Measurements from ENCODE around the gene ADCY3. TPM values are rescaled to one million over a fixed set of nuclear protein-coding genes. Genes with fewer than 3 reads are reported as not detected.

Gene ADCY3
- polyA plus RNA-seq, 1 donor (not counting 4 experiments of a cell fraction or from before 2014, with no cell fraction given): 33.2 TPM

DNA sequence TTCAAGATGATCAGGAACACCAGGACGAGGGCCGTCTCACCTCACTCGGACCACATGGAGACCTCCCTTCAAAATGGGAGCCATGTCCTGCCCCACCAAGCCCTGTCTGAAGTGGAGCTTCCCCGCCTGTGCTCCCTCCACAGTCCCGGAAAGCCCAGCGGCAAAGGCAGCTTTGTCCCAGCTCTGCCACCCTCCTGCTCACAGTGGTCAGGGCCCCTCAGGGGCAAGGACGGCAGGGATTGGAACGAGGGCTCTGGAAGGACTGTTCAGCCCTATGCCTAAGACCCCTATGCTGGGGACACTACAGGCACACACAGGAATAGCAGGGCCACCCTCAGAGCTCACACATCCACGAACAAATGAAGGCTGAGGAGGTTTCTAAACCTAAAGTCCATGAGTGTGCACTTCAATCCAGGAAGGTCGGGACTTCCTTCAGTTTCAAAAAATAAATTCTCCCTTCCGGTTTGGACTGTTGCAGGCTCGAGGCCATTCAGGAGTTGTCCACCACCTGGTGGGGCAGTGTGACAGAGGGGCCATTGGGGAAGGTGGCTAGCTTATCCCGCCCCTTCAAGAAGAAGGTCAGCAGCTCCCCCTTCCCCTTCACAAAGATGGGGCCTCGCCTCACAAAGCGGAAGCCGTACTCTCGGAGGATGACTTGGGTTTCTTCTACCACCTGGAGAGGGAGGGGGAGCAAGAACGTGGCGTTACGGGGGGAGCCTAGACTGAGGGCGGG is 100.4 kb downstream of the ADCY3 start:
- Histone ChIP-seq H3K27ac (ENCODE audit: control insufficient read depth, insufficient read depth, low read length) (no peak overlapping the region), H3K9ac (ENCODE audit: control insufficient read depth, extremely low read depth, insufficient read depth, low read length) (no peak overlapping the region), H3K27me3 (ENCODE audit: control insufficient read depth, extremely low read depth, insufficient read depth, low read length) (no peaks in the 10 kb centered on the region), H4K20me1 (ENCODE audit: control insufficient read depth, extremely low read depth, insufficient read depth, low read length) (peaks cover 3% of the 10 kb centered on the region), H3K4me2 (ENCODE audit: control insufficient read depth, extremely low read depth, insufficient read depth, low read depth, low read length) (no peak overlapping the region), H3K79me2 (ENCODE audit: control insufficient read depth, insufficient read depth, low read length) (no peaks in the 10 kb centered on the region), H2AFZ (ENCODE audit: control insufficient read depth, low read length) (no peak overlapping the region), H3K36me3 (ENCODE audit: control insufficient read depth in 2 of 2, extremely low read depth in 1 of 2, insufficient read depth in 2 of 2, low read length in 2 of 2) (peaks cover 17 to 42% of the 10 kb centered on the region in 2 experiments), H3K9me1 (ENCODE audit: control insufficient read depth, extremely low read depth, insufficient read depth, low read length) (no peaks in the 10 kb centered on the region), H3K4me3 (ENCODE audit: control insufficient read depth in 2 of 3, extremely low read depth in 1 of 3, insufficient read depth in 2 of 3, low read depth in 1 of 3, low read length in 3 of 3) (no peak overlapping the region), H3K4me1 (ENCODE audit: control insufficient read depth, extremely low read depth, insufficient read depth, low read length) (no peaks in the 10 kb centered on the region), H3K9me3 (ENCODE audit: control insufficient read depth, low read depth, low read length) (no peaks in the 10 kb centered on the region)
- TF ChIP-seq EZH2 (IDR thresholded peaks at IDR 0.05; ENCODE audit: low read length): no peak
- TF ChIP-seq, protein P1, sequence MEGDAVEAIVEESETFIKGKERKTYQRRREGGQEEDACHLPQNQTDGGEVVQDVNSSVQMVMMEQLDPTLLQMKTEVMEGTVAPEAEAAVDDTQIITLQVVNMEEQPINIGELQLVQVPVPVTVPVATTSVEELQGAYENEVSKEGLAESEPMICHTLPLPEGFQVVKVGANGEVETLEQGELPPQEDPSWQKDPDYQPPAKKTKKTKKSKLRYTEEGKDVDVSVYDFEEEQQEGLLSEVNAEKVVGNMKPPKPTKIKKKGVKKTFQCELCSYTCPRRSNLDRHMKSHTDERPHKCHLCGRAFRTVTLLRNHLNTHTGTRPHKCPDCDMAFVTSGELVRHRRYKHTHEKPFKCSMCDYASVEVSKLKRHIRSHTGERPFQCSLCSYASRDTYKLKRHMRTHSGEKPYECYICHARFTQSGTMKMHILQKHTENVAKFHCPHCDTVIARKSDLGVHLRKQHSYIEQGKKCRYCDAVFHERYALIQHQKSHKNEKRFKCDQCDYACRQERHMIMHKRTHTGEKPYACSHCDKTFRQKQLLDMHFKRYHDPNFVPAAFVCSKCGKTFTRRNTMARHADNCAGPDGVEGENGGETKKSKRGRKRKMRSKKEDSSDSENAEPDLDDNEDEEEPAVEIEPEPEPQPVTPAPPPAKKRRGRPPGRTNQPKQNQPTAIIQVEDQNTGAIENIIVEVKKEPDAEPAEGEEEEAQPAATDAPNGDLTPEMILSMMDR (optimal IDR thresholded peaks at IDR 0.05 in 1 of 3, IDR thresholded peaks at IDR 0.05 in 1 of 3, conservative IDR thresholded peaks at IDR 0.05 in 1 of 3; ENCODE audit: extremely low read depth in 1 of 3, insufficient read depth in 2 of 3, low read length in 3 of 3): no peak
- dilution Hi-C loops (cut with MboI; ENCODE audit: extremely low pct_ligation_motif_present, low sequenced_read_pairs): no loop called here
- DNase-seq (ENCODE audit: low read depth, low spot score) (no peak), FAIRE-seq (no peak)

DNA sequence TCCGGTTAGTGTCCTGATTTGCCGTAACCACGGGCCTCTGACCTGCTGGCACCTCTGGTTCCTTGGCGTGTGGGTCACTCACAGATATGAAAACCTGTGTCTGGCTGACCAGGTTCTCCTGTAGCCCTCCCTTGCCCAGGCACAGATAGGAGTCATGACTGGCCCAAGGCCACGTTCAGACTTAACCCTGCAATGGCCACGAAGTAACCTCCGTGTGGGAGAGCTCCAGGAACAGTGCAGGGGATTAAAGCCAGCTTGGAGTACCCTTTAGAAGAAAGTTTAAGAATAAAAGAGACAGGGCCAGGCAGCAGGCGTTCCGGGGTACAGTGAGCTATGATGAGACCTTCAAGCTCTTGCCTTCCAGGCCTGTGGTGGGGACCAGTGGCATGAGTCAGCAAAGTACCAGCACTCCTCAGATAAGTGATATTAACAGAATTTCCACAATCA is 101.3 kb downstream of the ADCY3 start:
- DNase-seq (ENCODE audit: low read depth, low spot score): no peak

More for the DNA sequence above, 101.3 kb downstream of the ADCY3 start:
- Histone ChIP-seq H3K4me2 (ENCODE audit: control insufficient read depth, extremely low read depth, insufficient read depth, low read depth, low read length) (no peak overlapping the region), H3K79me2 (ENCODE audit: control insufficient read depth, insufficient read depth, low read length) (peaks cover 4% of the 10 kb centered on the region), H3K27me3 (ENCODE audit: control insufficient read depth, extremely low read depth, insufficient read depth, low read length) (no peaks in the 10 kb centered on the region), H3K9me3 (ENCODE audit: control insufficient read depth, low read depth, low read length) (no peaks in the 10 kb centered on the region), H3K27ac (ENCODE audit: control insufficient read depth, insufficient read depth, low read length) (no peak overlapping the region), H3K9ac (ENCODE audit: control insufficient read depth, extremely low read depth, insufficient read depth, low read length) (no peak overlapping the region), H2AFZ (ENCODE audit: control insufficient read depth, low read length) (no peak overlapping the region), H3K4me1 (ENCODE audit: control insufficient read depth, extremely low read depth, insufficient read depth, low read length) (no peaks in the 10 kb centered on the region), H3K4me3 (ENCODE audit: control insufficient read depth in 2 of 3, extremely low read depth in 1 of 3, insufficient read depth in 2 of 3, low read depth in 1 of 3, low read length in 3 of 3) (no peak overlapping the region), H3K9me1 (ENCODE audit: control insufficient read depth, extremely low read depth, insufficient read depth, low read length) (no peaks in the 10 kb centered on the region), H3K36me3 (ENCODE audit: control insufficient read depth in 2 of 2, extremely low read depth in 1 of 2, insufficient read depth in 2 of 2, low read length in 2 of 2) (peaks cover 17 to 37% of the 10 kb centered on the region in 2 experiments), H4K20me1 (ENCODE audit: control insufficient read depth, extremely low read depth, insufficient read depth, low read length) (peaks cover 3% of the 10 kb centered on the region)
- no peak for FAIRE-seq
- TF ChIP-seq EZH2 (IDR thresholded peaks at IDR 0.05; ENCODE audit: low read length): no peak
- TF ChIP-seq, protein P1 (optimal IDR thresholded peaks at IDR 0.05 in 1 of 3, IDR thresholded peaks at IDR 0.05 in 1 of 3, conservative IDR thresholded peaks at IDR 0.05 in 1 of 3; ENCODE audit: extremely low read depth in 1 of 3, insufficient read depth in 2 of 3, low read length in 3 of 3): no peak
- dilution Hi-C loops (cut with MboI; ENCODE audit: extremely low pct_ligation_motif_present, low sequenced_read_pairs): no loop called here

All from keratinocyte (primary cell).